Spleen (tissue), 11 donors: ENCODE data around the gene CTNNA1. TPM values are rescaled to one million over a fixed set of nuclear protein-coding genes. Genes with fewer than 3 reads are reported as not detected.
A peak's percentile ranks its signal among the peaks of the same experiment; 100 is the strongest.

Source experiments
- DNase-seq: peaks from one replicate; pipeline ENCODE4 v3.0.0-alpha.2; 2020
- H3K27ac ChIP-seq, 8 donors: fragments of 200-600 bp; sonication (generic) in 7 of 8; 1 replicate in 4 of 8; 2 replicates in 4 of 8; pipeline versions ENCODE4 v1.5.0 to v1.8.0; 2016 to 2021; ENCODE audit warnings: inconsistent platforms in 4 of 8, mild to moderate bottlenecking in 4 of 8, moderate library complexity in 1 of 8
- H3K27me3 ChIP-seq, 7 donors: fragments of 200-600 bp; sonication (generic) in 6 of 7; replicated peaks in 1 of 7; 1 replicate in 4 of 7; 2 replicates in 3 of 7; pipeline versions ENCODE4 v1.5.0 to v1.8.0; 2016 to 2021; ENCODE audit warnings: inconsistent platforms in 3 of 7, mild to moderate bottlenecking in 1 of 7
- H3K36me3 ChIP-seq, 6 donors: fragments of 200-600 bp; sonication (generic) in 5 of 6; 1 replicate in 4 of 6; 2 replicates in 2 of 6; pipeline versions ENCODE4 v1.5.0 to v1.8.0; 2016 to 2021; ENCODE audit warnings: inconsistent platforms in 2 of 6
- H3K4me1 ChIP-seq, 6 donors: fragments of 200-600 bp; sonication (generic) in 5 of 6; 1 replicate in 3 of 6; 2 replicates in 3 of 6; pipeline versions ENCODE4 v1.5.0 to v1.8.0; 2016 to 2021; ENCODE audit warnings: inconsistent platforms in 3 of 6
- H3K4me3 ChIP-seq, 8 donors: fragments of 200-600 bp; sonication (generic) in 7 of 8; 1 replicate in 4 of 8; 2 replicates in 4 of 8; pipeline versions ENCODE4 v1.5.0 to v1.8.0; 2016 to 2021; ENCODE audit warnings: inconsistent platforms in 4 of 8, mild to moderate bottlenecking in 4 of 8, moderate library complexity in 2 of 8
- H3K9me3 ChIP-seq, 8 donors: fragments of 200-600 bp; sonication (generic) in 7 of 8; 1 replicate in 4 of 8; 2 replicates in 4 of 8; pipeline versions ENCODE4 v1.5.0 to v1.8.0; 2016 to 2021; ENCODE audit warnings: inconsistent platforms in 4 of 8
- POLR2A ChIP-seq, 3 donors: fragments of 450-650 bp; IDR thresholded peaks; one replicate each; pipeline ENCODE4 v1.5.1; 2017; ENCODE audit warnings: antibody characterized with exemption in 3 of 3, mild to moderate bottlenecking in 1 of 3
- POLR2AphosphoS5 ChIP-seq, 3 donors: sonication (generic); formaldehyde crosslinking; IDR thresholded peaks; one replicate each; pipeline ENCODE4 v1.5.1; 2017; ENCODE audit warnings: antibody characterized with exemption in 3 of 3
- WGBS, 5 donors: extraction: QIAGEN DNeasy Blood & Tissue Kit in 3 of 5; methylation state at CpG; one replicate each; pipeline versions ENCODE4 v1.1.5 to v1.1.7; 2013 to 2018; 5-methylcytosine and 5-hydroxymethylcytosine counted together
- intact Hi-C: fragments of 100-400 bp; cut with DNase I; formaldehyde crosslinking; loops from one replicate; pipeline ENCODE4 v1.15.0; 2023; ENCODE audit warnings: low total_unique reads
- polyA plus RNA-seq, 3 donors: library from polyadenylated mRNA; stranded (reverse); fragments of 200-250 nt; gene quantifications; one replicate each; pipeline ENCODE4 v1.2.1, GENCODE V29; 2013
- total RNA-seq, 7 donors: library from RNA; depleted of rRNA in 3 of 7; stranded (reverse); fragments of >200 nt in 3 of 7; fragmentation: NEBNext Ultra II Directional in 4 of 7; extraction: Animal tissue kit (Norgen Biotek cat#: 25700) in 4 of 7; gene quantifications; one replicate each; pipeline versions ENCODE4 v1.1.0 to v1.2.1, GENCODE V29; 2016 to 2021
- TF ChIP-seq, protein P1 (sequence below), 11 experiments: fragments of 200-600 bp in 7 of 11; fragments of 450-650 bp in 4 of 11; sonication (generic) in 4 of 11; IDR thresholded peaks in 8 of 11; conservative IDR thresholded peaks in 3 of 11; 1 replicate in 7 of 11; 2 replicates in 4 of 11; pipeline versions ENCODE4 v1.4.0 to v1.8.0; 2016 to 2021; ENCODE audit warnings: antibody characterized with exemption in 11 of 11, inconsistent platforms in 4 of 11, mild to moderate bottlenecking in 1 of 11
- donor health status: healthy with polysubstance abuse.
- donor health status: DM: no; HTN: no; CAD: no; lungs with moderate emphysema.
- donor health status: DM: no; HTN: no; CAD: no.
- donor health status: Bipolar disorder and iron deficiency.
- donor health status: healthy.
- donor health status: DM: no; HTN: no; CAD: no.
- donor health status: DM: yes; HTN: yes; CAD: no.

The CTNNA1 gene
- total and polyA plus RNA-seq, 10 donors, result 26.7 to 313 (median 186) TPM

DNA sequence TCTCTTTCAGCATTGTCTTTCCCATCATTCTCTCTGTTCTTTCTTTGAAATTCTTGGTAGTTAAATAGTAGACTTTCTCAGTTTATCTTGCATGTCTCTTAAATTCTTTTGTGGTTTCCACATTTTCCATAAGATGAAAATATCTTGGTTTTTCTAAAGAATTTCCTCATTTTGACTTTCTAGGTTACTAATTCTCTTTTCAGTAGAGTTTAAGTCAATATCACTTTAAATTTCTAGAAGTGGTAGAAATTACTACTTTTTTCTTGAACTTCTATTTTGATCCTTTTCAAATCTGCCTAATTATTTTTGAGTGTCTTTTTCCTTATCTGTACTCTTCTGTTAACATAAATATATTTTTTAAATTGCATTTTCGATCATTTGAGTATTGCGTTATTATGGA, 145.5 kb downstream of the CTNNA1 start:
- WGBS, 5 donors, result 89 to 95% (median 93%) methylated on average over 2 of the region's 2 CpGs

DNA sequence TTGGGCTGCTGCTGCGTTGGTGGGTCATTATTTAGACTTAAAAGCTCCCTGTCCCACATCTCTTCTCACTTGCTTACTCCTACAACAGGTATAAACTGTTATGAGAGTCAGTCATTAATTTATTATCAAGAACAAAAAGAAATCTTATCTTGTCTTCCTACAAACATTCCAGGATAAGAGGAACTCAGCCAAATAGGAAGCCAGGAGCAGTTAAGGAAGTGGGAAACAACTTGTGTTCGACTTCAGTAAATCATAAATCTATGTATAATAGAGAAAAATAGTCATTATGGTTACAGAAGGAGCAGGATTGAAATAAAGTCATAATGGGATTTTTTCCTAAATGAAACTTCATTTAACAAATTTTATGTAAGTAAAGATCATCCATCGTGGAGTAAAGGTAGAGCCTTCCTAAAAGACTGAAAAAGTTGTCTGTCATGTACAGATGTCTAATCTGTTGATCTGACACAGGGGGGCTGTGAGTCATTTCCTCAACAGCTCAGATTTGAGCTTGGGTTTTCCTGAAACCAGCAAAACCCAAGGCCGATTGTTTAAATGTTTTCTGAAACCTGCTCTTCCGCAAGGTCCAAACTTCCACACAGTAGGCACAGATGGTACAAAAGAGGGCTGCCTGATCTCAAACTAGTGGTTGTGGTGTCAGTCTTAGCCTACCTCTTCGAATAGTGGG, 147.2 kb downstream of the CTNNA1 start:
- Histone ChIP-seq H3K27me3 (no peaks in the 10 kb centered on the region), H3K4me3 (no peak overlapping the region), H3K4me1 (peaks cover 0 to 41% (median 3%) of the 10 kb centered on the region in 6 donors), H3K27ac (peak overlapping the region in 7 of 8 donors; percentile 24 to 82 (median 71)), H3K36me3 (peaks cover 0 to 60% (median 11%) of the 10 kb centered on the region in 6 donors), H3K9me3 (no peaks in the 10 kb centered on the region)
- TF ChIP-seq POLR2AphosphoS5 (IDR thresholded peaks at IDR 0.05) (peak in 1 of 3 donors; percentile 59), POLR2A (IDR thresholded peaks at IDR 0.05) (peak in 1 of 3 donors; percentile 9)
- TF ChIP-seq, protein P1, sequence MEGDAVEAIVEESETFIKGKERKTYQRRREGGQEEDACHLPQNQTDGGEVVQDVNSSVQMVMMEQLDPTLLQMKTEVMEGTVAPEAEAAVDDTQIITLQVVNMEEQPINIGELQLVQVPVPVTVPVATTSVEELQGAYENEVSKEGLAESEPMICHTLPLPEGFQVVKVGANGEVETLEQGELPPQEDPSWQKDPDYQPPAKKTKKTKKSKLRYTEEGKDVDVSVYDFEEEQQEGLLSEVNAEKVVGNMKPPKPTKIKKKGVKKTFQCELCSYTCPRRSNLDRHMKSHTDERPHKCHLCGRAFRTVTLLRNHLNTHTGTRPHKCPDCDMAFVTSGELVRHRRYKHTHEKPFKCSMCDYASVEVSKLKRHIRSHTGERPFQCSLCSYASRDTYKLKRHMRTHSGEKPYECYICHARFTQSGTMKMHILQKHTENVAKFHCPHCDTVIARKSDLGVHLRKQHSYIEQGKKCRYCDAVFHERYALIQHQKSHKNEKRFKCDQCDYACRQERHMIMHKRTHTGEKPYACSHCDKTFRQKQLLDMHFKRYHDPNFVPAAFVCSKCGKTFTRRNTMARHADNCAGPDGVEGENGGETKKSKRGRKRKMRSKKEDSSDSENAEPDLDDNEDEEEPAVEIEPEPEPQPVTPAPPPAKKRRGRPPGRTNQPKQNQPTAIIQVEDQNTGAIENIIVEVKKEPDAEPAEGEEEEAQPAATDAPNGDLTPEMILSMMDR (IDR thresholded peaks at IDR 0.05 in 8 of 11, conservative IDR thresholded peaks at IDR 0.05 in 3 of 11), result no peak
- intact Hi-C loops, result no loop called here
- 31 to 45% (median 35%) methylated on average over 6 of the region's 6 CpGs for WGBS, 5 donors
- DNase-seq, result no peak

More for the DNA sequence above, 145.5 kb downstream of the CTNNA1 start:
- intact Hi-C loops, result no loop called here
- DNase-seq, result no peak
- peaks cover 0 to 46% (median 0%) of the 10 kb centered on the region in 6 donors for H3K36me3 ChIP-seq
- H3K27ac ChIP-seq, result peak overlapping the region in 4 of 8 donors; percentile 63 to 82 (median 72)
- H3K4me3 ChIP-seq, result no peak overlapping the region
- H3K9me3 ChIP-seq, result no peaks in the 10 kb centered on the region
- peaks cover 0 to 41% (median 3%) of the 10 kb centered on the region in 6 donors for H3K4me1 ChIP-seq
- no peaks in the 10 kb centered on the region for H3K27me3 ChIP-seq
- TF ChIP-seq, protein P1 (IDR thresholded peaks at IDR 0.05 in 8 of 11, conservative IDR thresholded peaks at IDR 0.05 in 3 of 11), result no peak
- no peak for TF ChIP-seq POLR2A (IDR thresholded peaks at IDR 0.05)
- TF ChIP-seq POLR2AphosphoS5 (IDR thresholded peaks at IDR 0.05), result no peak

DNA sequence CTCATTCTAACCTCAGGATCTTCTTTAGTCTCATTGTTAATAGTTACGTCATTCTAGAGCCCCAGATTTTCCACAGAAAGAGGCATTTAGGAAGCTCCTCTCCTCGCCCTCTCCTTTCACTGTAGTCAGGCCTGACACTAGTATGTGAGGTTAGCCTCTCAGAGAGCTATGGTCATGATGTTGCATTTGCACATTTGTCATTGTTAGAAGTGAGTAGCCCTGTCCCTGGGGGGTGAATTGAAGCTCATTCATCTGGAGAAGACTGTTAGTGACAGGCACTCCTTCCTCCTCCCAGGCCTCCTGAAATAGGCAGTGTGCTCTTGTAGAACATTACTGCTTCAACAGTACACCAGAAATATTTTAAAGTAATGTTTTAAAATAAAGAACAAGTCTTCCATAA, 148.5 kb downstream of the CTNNA1 start:
- 70 to 93% (median 85%) methylated on average over 2 of the region's 2 CpGs for WGBS, 5 donors
- no peak overlapping the region for H3K4me3 ChIP-seq
- peaks cover 0 to 70% (median 12%) of the 10 kb centered on the region in 6 donors for H3K36me3 ChIP-seq
- no peaks in the 10 kb centered on the region for H3K27me3 ChIP-seq
- no peaks in the 10 kb centered on the region for H3K9me3 ChIP-seq
- TF ChIP-seq POLR2A (IDR thresholded peaks at IDR 0.05) (no peak), POLR2AphosphoS5 (IDR thresholded peaks at IDR 0.05) (no peak)
- TF ChIP-seq, protein P1 (IDR thresholded peaks at IDR 0.05 in 8 of 11, conservative IDR thresholded peaks at IDR 0.05 in 3 of 11), result no peak
- peak overlapping the region in 6 of 8 donors; percentile 2 to 82 (median 72) for H3K27ac ChIP-seq
- intact Hi-C loops, result no loop called here
- peaks cover 0 to 41% (median 3%) of the 10 kb centered on the region in 6 donors for H3K4me1 ChIP-seq
- no peak for DNase-seq

DNA sequence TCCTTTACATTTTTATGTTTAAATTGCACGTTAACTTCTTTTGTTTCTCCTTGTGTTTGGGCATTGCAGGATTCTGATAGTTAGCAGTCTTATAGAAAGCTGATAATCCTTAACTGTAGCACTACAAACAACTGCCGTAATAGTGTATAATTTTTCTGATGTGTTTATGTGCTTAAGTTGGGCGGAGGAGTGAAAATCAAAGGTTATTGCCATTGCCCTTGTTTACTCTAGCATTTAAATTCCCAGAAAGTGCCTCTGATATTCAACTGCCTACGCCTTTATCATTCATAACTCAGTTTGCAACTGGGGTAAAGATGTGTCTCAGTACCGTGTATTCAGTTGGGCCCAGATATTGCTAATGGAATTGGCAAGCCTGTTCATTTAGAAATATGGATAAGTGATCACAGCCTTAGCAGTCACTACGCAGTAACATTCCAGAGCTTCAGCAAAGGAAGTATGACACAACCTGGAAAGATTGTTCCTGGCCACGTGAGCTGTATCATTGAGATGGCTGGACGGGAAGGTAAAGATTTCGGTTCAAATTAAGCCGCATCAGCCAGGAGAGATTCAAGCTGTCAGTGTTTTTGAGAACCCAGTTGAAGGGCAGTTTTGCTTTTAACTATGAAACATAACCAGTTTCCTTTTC, 150.0 kb downstream of the CTNNA1 start:
- Histone ChIP-seq H3K4me1 (peaks cover 0 to 41% (median 3%) of the 10 kb centered on the region in 6 donors), H3K36me3 (peaks cover 0 to 78% (median 15%) of the 10 kb centered on the region in 6 donors), H3K4me3 (no peak overlapping the region), H3K27me3 (no peaks in the 10 kb centered on the region), H3K9me3 (no peaks in the 10 kb centered on the region), H3K27ac (peak overlapping the region in 5 of 8 donors; percentile 21 to 65 (median 34))
- TF ChIP-seq POLR2A (IDR thresholded peaks at IDR 0.05) (no peak), POLR2AphosphoS5 (IDR thresholded peaks at IDR 0.05) (no peak)
- TF ChIP-seq, protein P1 (IDR thresholded peaks at IDR 0.05 in 8 of 11, conservative IDR thresholded peaks at IDR 0.05 in 3 of 11), result no peak
- intact Hi-C loops, result no loop called here
- DNase-seq, result no peak
- 77 to 86% (median 83%) methylated on average over 10 of the region's 10 CpGs for WGBS, 5 donors
